ENCODE measurements around the gene UBE2D1. TPM values are rescaled to one million over a fixed set of nuclear protein-coding genes. Genes with fewer than 3 reads are reported as not detected.

The UBE2D1 gene
- total RNA-seq, 1 experiment from 2014 or later, result 13.6 TPM

DNA sequence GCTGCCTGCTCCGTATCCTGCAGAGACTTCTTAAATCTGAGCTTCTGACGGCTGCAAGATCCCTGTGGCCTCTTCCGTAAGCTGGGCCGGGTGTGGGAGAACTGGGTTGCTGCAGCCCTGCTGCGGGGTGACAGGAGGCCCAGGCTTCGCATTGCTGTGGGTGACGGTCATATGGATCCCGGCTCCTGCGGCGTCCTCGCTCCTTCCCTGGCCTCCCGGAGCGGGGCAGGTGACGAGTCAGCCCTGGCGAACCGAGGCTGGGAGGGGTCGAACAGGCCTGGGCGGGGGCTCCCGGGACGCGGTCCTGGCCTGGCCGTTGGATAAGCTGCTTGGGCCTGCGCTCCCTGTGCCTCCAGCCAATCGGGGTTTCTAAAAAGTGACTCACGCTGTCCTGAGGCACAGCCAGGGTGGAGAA, 7.8 kb upstream of the UBE2D1 start:
- intact Hi-C loops (cut with micrococcal nuclease), result no loop called here
- H3K27ac ChIP-seq (ENCODE audit: low read length), result no peak overlapping the region
- no peak overlapping the region for H3K9ac ChIP-seq (ENCODE audit: low read length)
- H2AFZ ChIP-seq (ENCODE audit: low read length), result no peak overlapping the region
- no peaks in the 10 kb centered on the region for H3K9me2 ChIP-seq (replicated peaks; ENCODE audit: low read length)
- ChIA-PET POLR2A (ENCODE audit: unreplicated experiment) (no interaction called here), CTCF (no interaction called here)
- H3K4me1 ChIP-seq (ENCODE audit: insufficient read depth, low read length), result peaks cover 11% of the 10 kb centered on the region
- H4K20me1 ChIP-seq (ENCODE audit: low read length), result no peaks in the 10 kb centered on the region
- no peaks in the 10 kb centered on the region for H3K79me2 ChIP-seq (ENCODE audit: low read length)
- no peak overlapping the region for H3K4me2 ChIP-seq (ENCODE audit: low read length)
- H3K4me3 ChIP-seq (ENCODE audit: low read length), result no peak overlapping the region
- no peaks in the 10 kb centered on the region for H3K9me3 ChIP-seq (ENCODE audit: low read length)
- no peaks in the 10 kb centered on the region for H3F3A ChIP-seq (ENCODE audit: low read length, unreplicated experiment)
- H3K27me3 ChIP-seq (ENCODE audit: low read length), result peaks cover 11% of the 10 kb centered on the region; the same call in 1 of the 2 replicates
- no TSS peak for BruUV-seq (replicated peaks)
- ATAC-seq (no peak), DNase-seq (no peak)
- TF ChIP-seq, protein P1, sequence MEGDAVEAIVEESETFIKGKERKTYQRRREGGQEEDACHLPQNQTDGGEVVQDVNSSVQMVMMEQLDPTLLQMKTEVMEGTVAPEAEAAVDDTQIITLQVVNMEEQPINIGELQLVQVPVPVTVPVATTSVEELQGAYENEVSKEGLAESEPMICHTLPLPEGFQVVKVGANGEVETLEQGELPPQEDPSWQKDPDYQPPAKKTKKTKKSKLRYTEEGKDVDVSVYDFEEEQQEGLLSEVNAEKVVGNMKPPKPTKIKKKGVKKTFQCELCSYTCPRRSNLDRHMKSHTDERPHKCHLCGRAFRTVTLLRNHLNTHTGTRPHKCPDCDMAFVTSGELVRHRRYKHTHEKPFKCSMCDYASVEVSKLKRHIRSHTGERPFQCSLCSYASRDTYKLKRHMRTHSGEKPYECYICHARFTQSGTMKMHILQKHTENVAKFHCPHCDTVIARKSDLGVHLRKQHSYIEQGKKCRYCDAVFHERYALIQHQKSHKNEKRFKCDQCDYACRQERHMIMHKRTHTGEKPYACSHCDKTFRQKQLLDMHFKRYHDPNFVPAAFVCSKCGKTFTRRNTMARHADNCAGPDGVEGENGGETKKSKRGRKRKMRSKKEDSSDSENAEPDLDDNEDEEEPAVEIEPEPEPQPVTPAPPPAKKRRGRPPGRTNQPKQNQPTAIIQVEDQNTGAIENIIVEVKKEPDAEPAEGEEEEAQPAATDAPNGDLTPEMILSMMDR (conservative IDR thresholded peaks at IDR 0.05; ENCODE audit: low read depth, low read length), result no peak
- no peak for TF ChIP-seq EZH2phosphoT487 (IDR thresholded peaks at IDR 0.05; ENCODE audit: borderline replicate concordance, low read length)
- TF ChIP-seq EZH2 (IDR thresholded peaks at IDR 0.05; ENCODE audit: low read length, unreplicated experiment), result no peak
- no peaks in the 10 kb centered on the region for H3K36me3 ChIP-seq (ENCODE audit: low read depth, low read length)

DNA sequence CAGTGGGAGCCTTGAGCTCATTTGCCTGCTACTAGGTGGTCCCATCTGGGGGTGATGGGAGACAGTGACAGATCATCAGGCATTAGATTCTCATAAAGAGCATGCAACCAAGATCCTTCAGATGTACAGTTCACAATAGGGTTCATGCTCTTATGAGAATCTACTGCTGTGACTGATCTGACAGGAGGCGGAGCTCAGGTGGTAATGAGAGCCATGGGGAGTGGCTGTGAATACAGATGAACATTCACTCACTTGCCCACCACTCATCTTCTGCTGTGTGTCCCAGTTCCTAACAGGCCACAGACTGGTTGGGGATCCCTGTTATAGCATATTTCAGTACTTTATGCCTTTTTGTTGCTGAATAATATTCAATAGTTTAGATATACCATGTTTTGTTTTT, 6.6 kb upstream of the UBE2D1 start:
- BruUV-seq (replicated peaks), result no TSS peak
- H3K79me2 ChIP-seq (ENCODE audit: low read length), result no peaks in the 10 kb centered on the region
- H3K9ac ChIP-seq (ENCODE audit: low read length), result no peak overlapping the region
- H3F3A ChIP-seq (ENCODE audit: low read length, unreplicated experiment), result no peaks in the 10 kb centered on the region
- no peak overlapping the region for H2AFZ ChIP-seq (ENCODE audit: low read length)
- TF ChIP-seq EZH2phosphoT487 (IDR thresholded peaks at IDR 0.05; ENCODE audit: borderline replicate concordance, low read length) (no peak), EZH2 (IDR thresholded peaks at IDR 0.05; ENCODE audit: low read length, unreplicated experiment) (no peak)
- TF ChIP-seq, protein P1 (conservative IDR thresholded peaks at IDR 0.05; ENCODE audit: low read depth, low read length), result no peak
- H3K4me2 ChIP-seq (ENCODE audit: low read length), result no peak overlapping the region
- ChIA-PET POLR2A (ENCODE audit: unreplicated experiment) (no interaction called here), CTCF (no interaction called here)
- H3K36me3 ChIP-seq (ENCODE audit: low read depth, low read length), result no peaks in the 10 kb centered on the region
- no peak overlapping the region for H3K4me3 ChIP-seq (ENCODE audit: low read length)
- no peaks in the 10 kb centered on the region for H4K20me1 ChIP-seq (ENCODE audit: low read length)
- no peaks in the 10 kb centered on the region for H3K9me3 ChIP-seq (ENCODE audit: low read length)
- DNase-seq (no peak), ATAC-seq (no peak)
- H3K27ac ChIP-seq (ENCODE audit: low read length), result no peak overlapping the region
- intact Hi-C loops (cut with micrococcal nuclease), result no loop called here
- H3K9me2 ChIP-seq (replicated peaks; ENCODE audit: low read length), result no peaks in the 10 kb centered on the region
- no peaks in the 10 kb centered on the region for H3K4me1 ChIP-seq (ENCODE audit: insufficient read depth, low read length)
- H3K27me3 ChIP-seq (ENCODE audit: low read length), result peaks cover 11% of the 10 kb centered on the region; the same call in 1 of the 2 replicates

DNA sequence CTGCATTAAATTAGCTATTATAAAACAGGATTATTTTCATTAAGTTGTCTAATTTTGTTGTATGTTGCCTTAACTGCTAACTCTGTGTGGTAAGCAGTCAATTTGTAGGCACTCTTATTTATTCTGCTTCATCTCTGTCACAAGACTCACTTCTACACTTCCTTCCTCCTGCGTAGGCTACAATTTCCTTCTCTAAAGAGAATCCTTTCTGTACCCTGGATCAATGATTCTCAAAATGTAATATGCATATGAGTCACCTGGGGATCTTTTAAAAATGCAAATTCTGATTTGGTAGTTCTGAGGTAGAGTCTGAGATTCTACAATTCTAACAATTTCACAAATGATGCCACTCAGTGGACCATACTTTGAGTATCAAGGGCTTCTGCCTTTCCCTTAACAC, 4.4 kb upstream of the UBE2D1 start:
- Histone ChIP-seq H3K36me3 (ENCODE audit: low read depth, low read length) (no peaks in the 10 kb centered on the region), H3K4me2 (ENCODE audit: low read length) (no peak overlapping the region), H2AFZ (ENCODE audit: low read length) (no peak overlapping the region), H3K9ac (ENCODE audit: low read length) (no peak overlapping the region), H3K79me2 (ENCODE audit: low read length) (peaks cover 6% of the 10 kb centered on the region), H3F3A (ENCODE audit: low read length, unreplicated experiment) (no peaks in the 10 kb centered on the region), H4K20me1 (ENCODE audit: low read length) (no peaks in the 10 kb centered on the region), H3K4me3 (ENCODE audit: low read length) (no peak overlapping the region), H3K27ac (ENCODE audit: low read length) (no peak overlapping the region), H3K27me3 (ENCODE audit: low read length) (peaks cover 11% of the 10 kb centered on the region; the same call in 1 of the 2 replicates), H3K9me3 (ENCODE audit: low read length) (no peaks in the 10 kb centered on the region), H3K4me1 (ENCODE audit: insufficient read depth, low read length) (peaks cover 4% of the 10 kb centered on the region; the same call in 1 of the 2 replicates), H3K9me2 (replicated peaks; ENCODE audit: low read length) (no peaks in the 10 kb centered on the region)
- ChIA-PET CTCF (no interaction called here), POLR2A (ENCODE audit: unreplicated experiment) (no interaction called here)
- intact Hi-C loops (cut with micrococcal nuclease), result no loop called here
- BruUV-seq (replicated peaks), result no TSS peak
- ATAC-seq (no peak), DNase-seq (no peak)
- TF ChIP-seq, protein P1 (conservative IDR thresholded peaks at IDR 0.05; ENCODE audit: low read depth, low read length), result no peak
- TF ChIP-seq EZH2 (IDR thresholded peaks at IDR 0.05; ENCODE audit: low read length, unreplicated experiment) (no peak), EZH2phosphoT487 (IDR thresholded peaks at IDR 0.05; ENCODE audit: borderline replicate concordance, low read length) (no peak)
